OCI-LY3 (cell line): ENCODE results near the gene HLTF.

Experiments used
- EZH2phosphoT487 ChIP-seq: fragments of 200-600 bp; shearing (Covaris generic); IDR thresholded peaks from 2 replicates; pipeline ENCODE4 v1.6.1; 2018; ENCODE audit warnings: antibody characterized with exemption, mixed run types, low read depth
- TF ChIP-seq, protein P1 (sequence below): fragments of 200-600, 300-600 bp; sonication (generic); IDR thresholded peaks from 2 replicates; pipeline ENCODE4 v1.5.1; 2014; ENCODE audit warnings: antibody characterized with exemption, low read length, low read depth

DNA sequence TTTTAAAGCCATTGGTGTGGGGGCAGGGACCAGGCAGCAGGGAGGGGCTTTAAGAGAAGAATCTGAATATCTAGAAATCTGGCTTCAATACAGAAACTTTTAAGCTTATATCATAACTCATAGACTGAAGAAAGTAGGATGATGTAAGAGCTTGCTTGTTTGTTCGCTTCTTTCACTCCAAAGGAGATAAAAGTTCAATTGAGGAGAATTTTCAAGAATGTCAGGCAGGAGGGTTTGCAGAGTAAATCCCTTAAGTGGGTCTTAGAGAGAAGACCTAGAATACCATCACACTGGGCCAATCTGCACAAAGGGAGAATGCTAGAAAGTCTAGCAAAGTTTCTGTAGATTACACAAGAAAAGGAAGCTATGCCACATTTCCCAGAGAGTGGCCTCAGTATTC lies 4.1 kb upstream of the HLTF start:
- TF ChIP-seq, protein P1, sequence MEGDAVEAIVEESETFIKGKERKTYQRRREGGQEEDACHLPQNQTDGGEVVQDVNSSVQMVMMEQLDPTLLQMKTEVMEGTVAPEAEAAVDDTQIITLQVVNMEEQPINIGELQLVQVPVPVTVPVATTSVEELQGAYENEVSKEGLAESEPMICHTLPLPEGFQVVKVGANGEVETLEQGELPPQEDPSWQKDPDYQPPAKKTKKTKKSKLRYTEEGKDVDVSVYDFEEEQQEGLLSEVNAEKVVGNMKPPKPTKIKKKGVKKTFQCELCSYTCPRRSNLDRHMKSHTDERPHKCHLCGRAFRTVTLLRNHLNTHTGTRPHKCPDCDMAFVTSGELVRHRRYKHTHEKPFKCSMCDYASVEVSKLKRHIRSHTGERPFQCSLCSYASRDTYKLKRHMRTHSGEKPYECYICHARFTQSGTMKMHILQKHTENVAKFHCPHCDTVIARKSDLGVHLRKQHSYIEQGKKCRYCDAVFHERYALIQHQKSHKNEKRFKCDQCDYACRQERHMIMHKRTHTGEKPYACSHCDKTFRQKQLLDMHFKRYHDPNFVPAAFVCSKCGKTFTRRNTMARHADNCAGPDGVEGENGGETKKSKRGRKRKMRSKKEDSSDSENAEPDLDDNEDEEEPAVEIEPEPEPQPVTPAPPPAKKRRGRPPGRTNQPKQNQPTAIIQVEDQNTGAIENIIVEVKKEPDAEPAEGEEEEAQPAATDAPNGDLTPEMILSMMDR = no peak
- no peak for TF ChIP-seq EZH2phosphoT487
